ENCODE measurements around the gene ALPI.

ALPI gene

GRCh38 chr2:232480201-232481190, 24.5 kb downstream of the ALPI start:
- no peak for TF ChIP-seq CTCF (IDR thresholded peaks at IDR 0.05; ENCODE audit: extremely low read depth, missing control alignments)
- no peak for DNase-seq (ENCODE audit: low spot score)

- no peak for DNase-seq (ENCODE audit: low spot score)
Measured at GRCh38 chr2:232481322-232482140, 25.6 kb downstream of the ALPI start.

GRCh38 chr2:232482301-232483238, 26.6 kb downstream of the ALPI start:
- TF ChIP-seq CTCF (IDR thresholded peaks at IDR 0.05; ENCODE audit: extremely low read depth, missing control alignments): no peak
- DNase-seq (ENCODE audit: low spot score): no peak

More at GRCh38 chr2:232481322-232482140, 25.6 kb downstream of the ALPI start:
- TF ChIP-seq CTCF (IDR thresholded peaks at IDR 0.05; ENCODE audit: extremely low read depth, missing control alignments): no peak

GRCh38 chr2:232483311-232483922, 27.5 kb downstream of the ALPI start:
- no peak for DNase-seq (ENCODE audit: low spot score)

GRCh38 chr2:232483923-232484627, 28.1 kb downstream of the ALPI start:
- no peak for DNase-seq (ENCODE audit: low spot score)
- no peak for TF ChIP-seq CTCF (IDR thresholded peaks at IDR 0.05; ENCODE audit: extremely low read depth, missing control alignments)

More at GRCh38 chr2:232483311-232483922, 27.5 kb downstream of the ALPI start:
- no peak for TF ChIP-seq CTCF (IDR thresholded peaks at IDR 0.05; ENCODE audit: extremely low read depth, missing control alignments)
